K562 (cell line): ENCODE data around the gene GATA1. TPM values are rescaled to one million over a fixed set of nuclear protein-coding genes. Genes with fewer than 3 reads are reported as not detected.

ENCODE experiments used
- ARID3B ChIP-seq: fragments of 250-450 bp; sonication (Bioruptor Pico); IDR thresholded peaks from 2 replicates; pipeline ENCODE4 v1.4.0; 2020; ENCODE audit warnings: borderline replicate concordance
- EZH2 ChIP-seq: IDR thresholded peaks from 2 replicates; pipeline ENCODE4 v1.6.1; 2012; ENCODE audit warnings: low read depth, mild to moderate bottlenecking, inconsistent platforms, low read length, borderline replicate concordance
- ILK ChIP-seq: fragments of 450-650 bp; IDR thresholded peaks from 2 replicates; pipeline ENCODE4 v1.6.1; 2016; ENCODE audit warnings: missing genetic modification characterization, low read depth, mild to moderate bottlenecking, missing compliant biosample characterization, moderate library complexity, borderline replicate concordance
- IRF9 ChIP-seq: fragments of 450-650 bp; IDR thresholded peaks from 2 replicates; pipeline ENCODE4 v1.6.1; 2016; ENCODE audit warnings: missing biosample characterization, missing genetic modification characterization
- RBBP5 ChIP-seq: fragments of 200-600 bp; sonication (generic); IDR thresholded peaks from 2 replicates; pipeline ENCODE4 v1.6.1; 2012; ENCODE audit warnings: borderline replicate concordance, mild to moderate bottlenecking, low read length, control low read depth, inconsistent platforms; ENCODE audit not compliant: insufficient read depth, poor library complexity, severe bottlenecking
- RBM22 ChIP-seq: fragments of 200-400 bp; formaldehyde crosslinking; IDR thresholded peaks from 2 replicates; pipeline ENCODE4 v1.6.1; 2018; ENCODE audit warnings: low read length, low read depth; ENCODE audit not compliant: poor library complexity, severe bottlenecking
- RNF219 ChIP-seq: fragments of 250-450 bp; sonication (Bioruptor Pico); IDR thresholded peaks from 2 replicates; pipeline ENCODE4 v1.5.0; 2022; ENCODE audit warnings: mild to moderate bottlenecking
- SMARCB1 ChIP-seq: IDR thresholded peaks from 2 replicates; pipeline ENCODE4 v1.6.1; 2011; ENCODE audit warnings: improper control_type of control experiment, low read depth; ENCODE audit not compliant: insufficient read length
- ZC3H11A ChIP-seq: IDR thresholded peaks from 2 replicates; pipeline ENCODE4 v1.6.1; 2012; ENCODE audit warnings: low read depth, low read length, improper control_type of control experiment
- ZFP30 ChIP-seq: fragments of 250-450 bp; sonication (Bioruptor Pico); IDR thresholded peaks from 2 replicates; pipeline ENCODE4 v1.8.0; 2022; ENCODE audit warnings: moderate library complexity, mild to moderate bottlenecking, inconsistent platforms, borderline replicate concordance
- ZNF184 ChIP-seq: sonication (generic); formaldehyde crosslinking; IDR thresholded peaks from 2 replicates; pipeline ENCODE4 v1.5.0; 2020; ENCODE audit warnings: missing genetic modification reagents
- ZNF384 ChIP-seq: IDR thresholded peaks from 2 replicates; pipeline ENCODE4 v1.6.1; 2012; ENCODE audit warnings: low read depth, low read length, improper control_type of control experiment
- ZNF518B ChIP-seq: fragments of 250-450 bp; sonication (Bioruptor Pico); IDR thresholded peaks from 2 replicates; pipeline ENCODE4 v1.5.0; 2021; ENCODE audit warnings: mild to moderate bottlenecking, moderate library complexity
- ZNF766 ChIP-seq: fragments of 200-800 bp; sonication (Bioruptor generic); conservative IDR thresholded peaks from 2 replicates; pipeline ENCODE4 v1.6.1; 2016; ENCODE audit warnings: missing genetic modification characterization, missing compliant biosample characterization
- polyA plus RNA-seq, 8 experiments: library from polyadenylated mRNA; depleted of rRNA in 4 of 8; stranded (reverse) in 5 of 8; unstranded in 3 of 8; fragments of >200 nt; fragmentation: Nextera tagmentation in 2 of 8; fragmentation: Illumina TruSeq in 1 of 8; extraction: Ambion mirVana in 2 of 8; extraction: Trizol in 1 of 8; gene quantifications; 2 replicates each; pipeline versions ENCODE4 v1.2.1 to v1.2.3, GENCODE V29; 2011 to 2014; ENCODE audit warnings: inconsistent platforms in 1 of 8, missing spikeins in 1 of 8
- total RNA-seq, 7 experiments: library from RNA; depleted of rRNA in 6 of 7; stranded (reverse); fragments of >200 nt in 6 of 7; fragmentation: Illumina TruSeq in 2 of 7; extraction: Trizol in 2 of 7; gene quantifications; 2 replicates each; pipeline versions ENCODE4 v1.2.1 to v1.2.3, GENCODE V29; 2011 to 2021; ENCODE audit warnings: low replicate concordance in 1 of 7
- TF ChIP-seq, protein P1 (sequence below): fragments of 450-650 bp; formaldehyde crosslinking; IDR thresholded peaks from 2 replicates; pipeline ENCODE4 v1.4.0; 2022; ENCODE audit warnings: missing genetic modification characterization
- TF ChIP-seq, protein P2 (sequence below): fragments of 450-650 bp; IDR thresholded peaks from 2 replicates; pipeline ENCODE4 v1.6.1; 2016

The GATA1 gene
- total and polyA plus RNA-seq, 9 of the 15 experiments (the other 6 are each of a cell fraction or from before 2014, with no cell fraction given) = 11.9 to 291 (median 116) TPM

GRCh38 chrX:48737213-48737938, 49.0 kb upstream of the GATA1 start (continued):
- TF ChIP-seq ZNF518B (CRISPR knock-in tag) (no peak), IRF9 (tag) (no peak), ZNF384 (no peak), RBBP5 (no peak), ARID3B (no peak), RBM22 (no peak), ZNF766 (CRISPR knock-in tag) (no peak), ILK (tag) (no peak), ZNF184 (CRISPR knock-in tag) (no peak), RNF219 (no peak), EZH2 (no peak), ZFP30 (no peak), SMARCB1 (no peak), ZC3H11A (no peak)
- TF ChIP-seq, protein P1, sequence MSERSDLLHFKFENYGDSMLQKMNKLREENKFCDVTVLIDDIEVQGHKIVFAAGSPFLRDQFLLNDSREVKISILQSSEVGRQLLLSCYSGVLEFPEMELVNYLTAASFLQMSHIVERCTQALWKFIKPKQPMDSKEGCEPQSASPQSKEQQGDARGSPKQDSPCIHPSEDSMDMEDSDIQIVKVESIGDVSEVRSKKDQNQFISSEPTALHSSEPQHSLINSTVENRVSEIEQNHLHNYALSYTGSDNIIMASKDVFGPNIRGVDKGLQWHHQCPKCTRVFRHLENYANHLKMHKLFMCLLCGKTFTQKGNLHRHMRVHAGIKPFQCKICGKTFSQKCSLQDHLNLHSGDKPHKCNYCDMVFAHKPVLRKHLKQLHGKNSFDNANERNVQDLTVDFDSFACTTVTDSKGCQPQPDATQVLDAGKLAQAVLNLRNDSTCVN (CRISPR knock-in tag) = no peak
- TF ChIP-seq, protein P2, sequence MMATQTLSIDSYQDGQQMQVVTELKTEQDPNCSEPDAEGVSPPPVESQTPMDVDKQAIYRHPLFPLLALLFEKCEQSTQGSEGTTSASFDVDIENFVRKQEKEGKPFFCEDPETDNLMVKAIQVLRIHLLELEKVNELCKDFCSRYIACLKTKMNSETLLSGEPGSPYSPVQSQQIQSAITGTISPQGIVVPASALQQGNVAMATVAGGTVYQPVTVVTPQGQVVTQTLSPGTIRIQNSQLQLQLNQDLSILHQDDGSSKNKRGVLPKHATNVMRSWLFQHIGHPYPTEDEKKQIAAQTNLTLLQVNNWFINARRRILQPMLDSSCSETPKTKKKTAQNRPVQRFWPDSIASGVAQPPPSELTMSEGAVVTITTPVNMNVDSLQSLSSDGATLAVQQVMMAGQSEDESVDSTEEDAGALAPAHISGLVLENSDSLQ = peak; percentile 12; the same call in 1 of the 2 replicates
